NCI-H526 treated with DMSO at 0.1 percent for 48 hours (cell line): ENCODE measurements around the gene DARS2.
A peak's percentile ranks its signal among the peaks of the same experiment; 100 is the strongest.
"Not testable (repeated sequence)": the region's sequence is repeated elsewhere in the genome, so short reads cannot be mapped to it uniquely, and the experiment has no call there.

Experiments
- DNase-seq: peaks from one replicate; lab custom pipeline; 2025; lab: John Stamatoyannopoulos, UW

The DARS2 gene

DNA sequence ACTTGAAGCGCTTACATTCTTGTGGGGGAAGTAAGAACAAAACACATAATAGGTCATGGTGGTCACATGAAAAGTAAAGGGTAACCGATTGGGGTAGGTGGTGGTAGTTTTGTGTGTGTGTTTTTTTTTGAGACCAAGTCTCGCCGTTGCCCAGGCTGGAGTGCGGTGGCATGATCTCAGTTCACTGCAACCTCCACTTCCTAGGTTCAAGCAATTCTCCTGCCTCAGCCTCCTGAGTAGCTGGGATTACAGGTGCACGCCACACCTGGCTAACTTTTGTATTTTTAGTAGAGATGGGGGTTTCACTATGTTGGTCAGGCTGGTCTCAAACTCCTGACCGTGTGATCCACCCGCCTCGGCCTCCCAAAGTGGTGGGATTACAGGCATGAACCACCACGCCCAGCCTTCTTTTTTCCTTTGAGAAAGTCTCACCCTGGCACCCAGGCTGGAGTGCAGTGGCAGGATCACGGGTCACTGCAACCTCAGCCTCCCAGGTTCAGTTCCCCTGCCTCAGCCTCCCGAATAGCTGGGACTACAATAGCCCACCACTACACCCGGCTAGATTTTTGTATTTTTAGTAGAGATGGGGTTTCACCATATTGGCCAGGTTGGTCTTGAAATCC lies 37.8 kb downstream of the DARS2 start:
- DNase-seq, result not testable (repeated sequence)

DNA sequence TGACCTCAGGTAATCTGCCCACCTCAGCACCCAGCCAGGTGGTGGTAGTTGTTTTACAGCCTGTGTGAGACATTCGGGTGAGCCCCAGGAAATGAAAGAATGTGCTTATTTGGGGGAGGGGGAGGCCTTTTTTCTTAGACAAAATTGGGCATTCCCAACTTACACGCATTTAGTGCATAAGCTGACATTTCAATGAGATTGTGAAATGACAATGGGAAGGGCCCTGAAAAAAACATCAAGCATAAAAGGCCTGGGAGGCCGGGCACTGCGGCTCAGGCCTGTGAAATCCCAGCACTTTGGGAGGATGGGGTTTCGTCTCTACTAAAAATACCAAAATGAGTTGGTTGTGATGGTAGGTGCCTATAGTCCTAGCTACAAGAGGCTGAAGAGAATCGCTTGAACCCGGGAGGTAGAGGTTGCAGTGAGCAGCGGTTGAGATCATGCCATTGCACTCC lies 38.3 kb downstream of the DARS2 start:
- DNase-seq, result no peak

DNA sequence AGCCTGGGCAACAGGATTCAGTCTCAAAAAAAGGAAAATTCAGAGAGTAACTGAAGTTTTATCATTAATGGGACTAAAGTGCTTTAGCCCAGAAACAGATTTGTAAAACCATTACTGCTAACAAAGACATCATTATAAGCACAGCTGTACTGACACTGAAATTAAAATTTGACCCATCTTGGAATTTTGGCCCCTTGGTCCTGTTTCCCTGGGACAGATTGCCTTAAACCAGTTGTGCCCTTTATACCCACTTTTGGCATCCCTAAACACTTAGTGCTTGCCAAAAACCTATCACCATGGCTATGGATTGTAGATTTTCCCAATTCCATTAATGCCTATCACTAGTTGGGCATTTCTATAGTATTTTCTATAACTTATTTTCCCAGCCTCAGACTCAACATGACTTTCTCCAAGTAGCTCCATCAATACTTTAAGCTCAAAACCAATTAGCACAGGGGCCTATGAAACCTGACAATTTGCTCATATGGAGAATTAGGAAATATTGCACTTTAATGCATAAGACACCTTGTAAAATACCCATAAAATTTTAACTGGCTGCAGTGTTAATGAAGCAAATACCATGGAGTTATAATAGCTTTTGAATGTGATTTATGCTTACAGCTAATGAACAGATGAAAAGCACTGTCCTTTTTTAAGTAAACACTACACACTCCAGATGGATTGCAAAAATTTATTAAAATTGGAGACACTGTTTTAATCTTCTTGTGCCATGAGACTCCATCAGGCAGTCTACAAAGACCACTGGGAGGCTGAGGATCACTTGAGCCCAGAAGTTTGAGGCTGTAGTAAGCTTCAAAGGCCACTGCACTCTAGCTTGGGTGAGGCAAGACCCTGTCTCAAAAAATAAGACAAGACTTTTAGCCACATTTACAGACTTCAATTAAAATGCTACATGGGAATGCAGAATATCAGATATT lies 39.0 kb downstream of the DARS2 start:
- DNase-seq, result no peak

DNA sequence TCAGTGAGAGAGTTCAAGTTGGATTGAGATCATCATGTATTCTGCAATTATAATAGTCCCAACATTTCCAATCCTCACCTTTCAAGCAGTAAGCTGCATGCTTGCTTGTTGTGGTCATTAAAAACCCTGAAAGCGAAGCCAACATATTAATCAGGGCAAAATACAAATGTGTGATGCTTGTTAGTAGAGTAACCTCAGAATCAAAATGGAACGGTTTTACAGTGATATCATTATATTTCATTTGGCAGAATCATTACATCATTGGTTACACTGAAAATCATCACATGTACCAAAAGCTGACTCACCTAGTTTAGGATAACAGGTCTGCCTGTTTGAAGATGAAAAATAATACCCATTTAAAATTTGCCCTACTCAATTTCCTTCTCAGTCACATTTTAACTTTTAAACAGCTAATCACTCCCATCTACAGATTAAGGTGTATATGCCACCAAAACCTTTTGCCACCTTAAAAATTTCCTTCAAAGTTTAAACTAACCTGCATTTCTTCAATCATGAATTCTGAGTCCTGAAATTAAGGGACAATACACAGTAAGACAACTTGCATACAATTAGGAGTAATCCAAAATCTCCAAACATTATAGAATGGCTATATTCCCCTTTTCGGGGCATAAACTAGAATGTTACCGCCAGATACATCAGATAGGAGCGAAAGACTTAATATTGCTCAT lies 39.9 kb downstream of the DARS2 start:
- no peak for DNase-seq

DNA sequence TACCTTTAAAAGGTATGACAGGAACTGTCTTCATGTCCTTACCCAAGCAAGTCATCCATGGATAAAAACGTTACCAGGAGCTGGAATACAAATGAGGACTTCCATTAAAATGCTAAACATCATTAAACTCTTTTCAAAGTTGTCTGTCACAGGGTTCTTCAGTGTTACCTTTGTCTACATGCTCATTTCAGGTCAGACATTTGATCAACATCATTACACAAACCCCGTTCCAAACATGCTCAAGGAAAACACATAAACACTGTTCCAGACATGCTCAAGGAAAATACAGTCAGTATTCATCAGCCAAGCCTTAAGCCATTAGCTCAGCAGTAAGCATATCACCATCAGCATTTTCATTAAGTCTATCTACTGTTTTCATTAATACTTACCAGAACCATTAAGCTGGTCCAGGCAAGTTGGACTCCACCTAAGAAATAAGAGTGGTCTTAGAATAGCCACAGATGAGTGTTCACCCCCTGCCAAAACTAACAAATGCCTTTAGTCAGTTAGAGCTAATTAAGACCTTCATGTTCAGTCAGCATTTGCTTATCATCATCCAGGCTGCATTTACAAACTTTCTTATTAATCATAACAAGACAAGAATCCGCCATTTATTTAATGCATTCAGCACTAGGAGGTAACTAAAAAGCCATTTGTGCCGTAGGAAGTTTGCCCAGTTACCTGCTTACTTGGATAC lies 41.1 kb downstream of the DARS2 start:
- DNase-seq, result no peak

DNA sequence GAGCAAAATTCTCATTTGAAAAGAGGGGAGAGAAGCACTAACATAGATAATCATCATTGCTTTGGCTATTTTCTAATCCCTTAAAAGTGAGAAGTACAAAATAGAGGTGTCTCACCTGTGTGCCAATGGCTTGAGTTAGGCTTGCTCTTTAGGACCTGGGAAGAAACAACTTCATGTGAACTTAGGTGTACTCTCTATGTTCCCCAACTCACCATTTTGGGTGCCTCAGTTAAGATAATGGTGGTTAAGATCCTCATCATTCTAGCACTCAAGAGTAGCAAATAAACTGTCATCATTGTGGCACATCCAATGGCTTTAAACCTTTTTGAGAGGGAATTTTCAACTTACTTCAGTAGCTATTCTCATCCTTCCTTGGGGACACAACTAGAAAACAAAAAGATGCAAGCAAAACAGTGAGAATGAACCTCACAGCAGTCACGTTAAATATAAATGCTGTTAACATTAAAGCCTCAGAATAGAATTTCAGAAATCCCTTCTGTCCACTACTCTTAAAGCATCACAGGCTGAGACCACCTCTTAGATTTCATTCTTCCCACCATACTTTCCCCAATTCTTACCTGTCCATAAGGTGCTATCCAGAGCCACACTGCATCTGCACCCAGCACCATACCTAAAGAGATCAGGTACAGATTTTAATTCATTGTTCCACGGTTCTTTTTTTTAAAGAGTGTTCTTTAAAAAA lies 42.1 kb downstream of the DARS2 start:
- no peak for DNase-seq

DNA sequence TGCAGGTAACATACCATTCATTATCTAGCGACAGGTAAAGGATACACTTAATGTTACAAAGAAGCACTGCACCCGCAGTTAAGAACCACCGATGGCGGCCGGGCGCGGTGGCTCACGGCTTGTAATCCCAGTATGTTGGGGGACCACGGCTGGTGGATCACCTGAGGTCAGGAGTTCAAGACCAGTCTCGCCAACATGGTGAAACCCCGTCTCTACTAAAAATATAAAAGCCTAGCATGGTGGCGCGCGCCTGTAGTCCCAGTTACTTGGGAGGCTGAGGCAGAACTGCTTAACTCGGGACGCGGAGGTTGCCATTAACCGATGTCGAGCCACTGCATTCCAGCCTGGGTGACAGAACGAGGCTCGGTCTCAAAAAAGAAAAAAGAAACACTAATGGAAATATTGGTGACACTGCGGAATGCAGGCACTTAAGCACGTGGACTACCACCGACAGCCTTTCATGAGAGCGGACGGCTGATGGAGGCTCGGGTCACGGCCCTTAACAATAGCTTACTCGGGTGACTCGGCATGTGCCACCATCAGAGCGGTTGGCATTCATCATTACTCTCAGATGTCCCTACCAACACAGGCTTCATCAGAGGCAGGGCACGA lies 42.8 kb downstream of the DARS2 start:
- DNase-seq, result no peak

DNA sequence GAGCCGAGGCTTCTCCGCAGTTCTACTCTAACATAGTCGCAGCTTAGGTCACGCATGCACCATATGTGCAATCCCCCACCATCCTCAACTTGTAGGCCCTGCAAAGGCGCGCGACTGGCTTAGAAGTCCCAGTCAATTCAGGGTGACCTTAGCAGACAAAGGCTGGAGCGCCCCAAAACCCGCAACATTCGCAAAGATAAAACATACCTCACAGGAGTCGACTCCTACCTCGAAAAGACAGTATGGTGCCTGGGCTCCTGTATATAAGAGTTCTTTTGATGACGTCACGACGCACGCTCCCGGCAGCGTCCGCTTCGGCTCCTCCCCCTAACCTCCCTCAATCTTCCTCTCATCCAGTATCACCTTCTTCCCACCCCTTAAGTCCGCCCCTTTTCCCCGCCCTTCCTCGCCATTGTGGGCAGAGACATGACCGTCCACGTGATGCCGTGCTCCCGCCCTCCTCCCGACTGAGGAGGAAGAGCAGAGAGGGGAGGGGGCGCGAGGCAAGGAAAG lies 43.3 kb downstream of the DARS2 start, which contains the start of gene GAS5:
GAS5 (minus strand) TSS at position 237 of the 513 bp plus-strand sequence.
- DNase-seq, result peak; percentile 100

DNA sequence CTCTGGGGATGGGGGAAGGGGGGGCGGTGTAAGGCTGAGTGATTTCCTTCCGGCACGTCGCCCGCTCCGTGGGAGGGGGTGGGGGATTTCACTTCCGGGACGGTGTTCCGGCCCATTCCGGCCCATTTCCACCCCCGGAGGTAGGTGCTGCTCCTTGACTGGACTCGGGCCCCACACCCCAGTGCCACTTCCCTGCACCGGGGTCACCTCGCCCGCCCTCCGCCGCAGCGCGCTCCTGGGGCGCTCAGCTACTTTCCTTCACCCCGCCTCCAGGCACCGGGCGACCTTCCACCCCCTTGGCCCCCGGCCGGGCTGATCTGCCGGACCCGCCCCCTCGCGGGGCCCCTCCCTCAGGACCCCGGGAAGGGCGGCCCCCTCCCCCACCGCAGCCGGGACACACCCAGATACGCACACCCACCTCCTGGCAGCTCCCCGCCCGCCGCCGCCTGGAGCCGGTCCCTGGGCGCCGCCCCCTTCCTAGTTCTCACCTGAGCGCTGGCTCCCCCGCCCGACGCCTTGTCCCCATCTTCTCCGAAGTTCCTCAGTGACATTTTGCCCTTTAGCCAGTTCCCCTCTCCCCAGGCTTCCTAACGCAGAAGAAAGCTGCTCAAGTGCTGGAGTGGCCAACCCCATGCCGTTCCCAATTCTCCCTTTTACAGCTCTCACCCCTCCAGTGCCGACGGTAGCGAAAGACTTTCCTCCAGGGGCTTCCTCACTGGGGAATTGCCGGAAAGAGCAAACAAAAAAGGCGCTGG lies 44.0 kb downstream of the DARS2 start, which contains the start of gene ZBTB37:
ZBTB37 (plus strand) TSS at position 115 of the 755 bp plus-strand sequence. CDS start 1,846 bp downstream, outside the sequence.
- DNase-seq, result peak; percentile 97

DNA sequence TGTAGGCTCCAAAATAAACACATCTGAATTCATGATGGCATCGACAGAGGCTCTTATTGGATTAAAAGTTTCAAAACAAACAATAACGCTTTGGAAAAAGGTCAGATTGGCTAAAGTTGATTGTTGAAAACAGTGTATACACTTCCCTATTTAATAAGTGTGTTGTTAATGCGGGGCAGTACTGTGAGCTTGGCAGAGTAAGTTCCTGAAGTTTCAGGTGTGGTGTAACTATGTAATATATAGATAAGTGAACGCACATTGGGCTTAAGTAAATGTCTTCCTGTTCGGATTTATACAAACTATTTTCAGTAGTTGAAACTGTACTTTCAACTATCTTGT lies 44.5 kb downstream of the DARS2 start:
- DNase-seq, result no peak

DNA sequence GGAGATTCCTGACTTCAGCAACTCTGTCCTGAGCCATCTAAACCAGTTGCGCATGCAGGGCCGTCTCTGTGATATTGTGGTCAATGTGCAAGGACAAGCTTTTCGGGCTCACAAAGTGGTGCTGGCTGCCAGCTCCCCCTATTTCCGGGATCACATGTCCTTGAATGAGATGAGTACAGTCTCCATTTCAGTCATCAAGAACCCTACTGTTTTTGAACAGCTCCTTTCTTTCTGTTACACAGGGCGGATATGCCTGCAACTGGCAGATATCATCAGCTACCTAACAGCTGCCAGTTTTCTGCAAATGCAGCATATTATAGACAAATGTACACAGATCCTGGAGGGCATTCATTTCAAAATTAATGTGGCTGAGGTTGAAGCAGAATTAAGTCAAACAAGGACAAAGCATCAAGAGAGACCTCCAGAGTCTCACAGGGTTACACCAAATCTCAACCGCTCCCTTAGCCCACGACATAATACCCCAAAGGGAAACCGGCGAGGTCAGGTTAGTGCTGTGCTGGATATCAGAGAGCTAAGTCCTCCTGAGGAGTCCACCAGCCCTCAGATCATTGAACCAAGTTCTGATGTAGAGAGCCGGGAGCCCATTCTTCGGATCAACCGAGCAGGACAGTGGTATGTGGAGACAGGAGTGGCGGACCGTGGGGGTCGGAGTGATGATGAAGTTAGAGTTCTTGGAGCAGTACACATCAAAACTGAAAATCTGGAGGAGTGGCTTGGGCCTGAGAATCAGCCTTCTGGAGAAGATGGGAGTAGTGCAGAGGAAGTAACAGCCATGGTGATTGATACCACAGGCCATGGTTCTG lies 46.0 kb downstream of the DARS2 start:
- DNase-seq, result no peak

DNA sequence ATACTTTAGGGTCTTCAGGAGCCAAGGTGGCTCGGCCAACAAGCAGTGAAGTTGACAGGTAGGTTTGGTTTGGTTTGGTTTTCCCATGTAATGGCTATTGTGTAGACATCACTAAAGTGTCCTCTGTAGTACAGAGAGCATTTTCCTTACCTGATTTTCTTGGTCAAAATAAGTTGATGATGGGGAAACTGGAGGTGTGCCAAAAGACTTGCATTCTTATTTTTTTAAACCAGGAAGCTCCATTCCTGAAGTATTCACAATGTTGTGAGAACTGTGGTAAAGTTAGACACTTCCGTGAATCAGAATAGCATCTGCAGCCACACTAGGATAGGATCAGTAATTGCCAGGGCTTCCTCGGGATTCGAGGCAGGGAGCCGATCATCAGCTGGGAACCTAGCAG lies 46.6 kb downstream of the DARS2 start:
- DNase-seq, result no peak

DNA sequence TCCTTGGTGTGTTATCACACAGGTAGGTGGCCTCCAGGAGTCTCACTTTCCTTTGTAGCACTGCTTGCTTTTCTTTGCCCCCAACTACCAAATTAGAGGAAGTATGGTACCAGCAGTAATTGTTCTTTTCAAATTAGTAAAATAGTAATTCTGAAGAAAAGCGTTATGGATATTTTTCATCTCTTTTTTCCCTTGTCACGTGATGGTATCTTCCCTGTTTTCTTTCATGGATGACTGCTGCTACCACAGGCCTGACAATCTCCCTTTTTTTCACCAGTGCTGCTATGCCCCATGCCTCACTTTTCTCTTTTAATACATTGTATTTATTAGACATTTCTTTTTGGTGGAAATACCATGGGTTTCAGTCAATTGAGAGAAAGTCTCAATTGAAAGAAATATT lies 47.0 kb downstream of the DARS2 start:
- no peak for DNase-seq

DNA sequence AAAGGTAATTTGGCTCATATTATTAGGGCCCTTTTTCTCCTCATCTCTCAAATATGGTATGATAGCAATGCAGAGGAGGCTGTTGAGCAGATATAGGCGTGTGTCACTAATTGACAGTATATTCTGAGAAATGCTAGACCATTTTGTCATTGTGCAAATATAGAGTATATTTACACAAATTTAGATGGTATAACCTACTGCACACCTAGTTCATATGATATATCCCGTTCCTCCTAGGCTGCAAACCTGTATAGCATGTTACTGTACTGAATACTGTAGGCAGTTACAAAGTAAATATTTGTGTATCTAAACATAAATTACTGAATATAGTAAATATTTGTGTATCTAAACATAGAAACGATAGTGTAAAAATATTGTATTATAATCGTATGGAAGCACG lies 52.3 kb downstream of the DARS2 start:
- DNase-seq, result no peak

DNA sequence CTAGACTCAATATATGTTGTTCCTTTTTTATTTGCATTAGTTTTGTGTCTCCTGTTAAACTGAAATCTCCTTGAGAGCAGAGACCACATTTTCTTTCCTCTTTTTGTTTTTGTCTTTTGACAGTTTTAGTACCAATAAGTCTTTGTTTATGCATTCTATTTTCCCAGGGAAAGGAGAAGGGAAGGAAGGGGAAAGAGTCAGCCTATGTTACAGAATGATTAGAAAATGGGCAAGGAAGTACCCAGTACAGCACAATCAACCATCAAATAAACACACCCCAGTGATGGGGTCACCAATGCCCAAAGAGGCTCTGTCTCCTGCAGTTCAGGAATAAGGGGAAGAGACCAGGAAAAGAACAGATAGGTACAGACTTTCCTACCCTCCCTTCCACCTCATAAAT lies 53.8 kb downstream of the DARS2 start:
- no peak for DNase-seq

DNA sequence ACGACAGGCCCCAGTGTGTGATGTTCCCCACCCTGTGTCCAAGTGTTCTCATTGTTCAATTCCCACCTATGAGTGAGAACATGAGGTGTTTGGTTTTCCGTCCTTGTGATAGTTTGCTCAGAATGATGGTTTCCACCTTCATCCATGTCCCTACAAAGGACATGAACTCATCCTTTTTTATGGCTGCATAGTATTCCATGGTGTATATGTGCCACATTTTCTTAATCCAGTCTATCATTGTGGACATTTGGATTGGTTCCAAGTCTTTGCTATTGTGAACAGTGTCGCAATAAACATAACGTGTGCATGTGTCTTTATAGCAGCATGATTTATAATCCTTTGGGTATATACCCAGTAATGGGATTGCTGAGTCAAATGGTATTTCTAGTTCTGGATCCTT lies 56.6 kb downstream of the DARS2 start:
- DNase-seq, result not testable (repeated sequence)

DNA sequence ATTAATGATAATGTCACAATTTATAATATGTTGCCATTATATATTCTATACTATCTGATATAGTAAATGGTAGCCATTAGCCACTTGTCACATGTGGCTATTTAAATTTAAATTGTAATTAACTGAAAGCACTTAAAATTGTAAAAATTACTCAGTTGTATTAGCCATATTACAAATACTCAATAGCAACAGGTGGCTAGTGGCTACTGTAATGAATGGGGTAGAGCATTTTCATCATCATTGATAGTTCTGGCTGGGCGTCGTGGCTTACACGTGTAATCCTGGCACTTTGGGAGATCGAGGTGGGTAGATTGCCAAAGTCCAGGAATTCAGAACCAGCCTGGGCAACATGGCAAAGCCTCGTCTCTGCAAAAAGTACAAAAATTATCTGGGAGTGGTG lies 60.2 kb downstream of the DARS2 start:
- DNase-seq, result no peak

DNA sequence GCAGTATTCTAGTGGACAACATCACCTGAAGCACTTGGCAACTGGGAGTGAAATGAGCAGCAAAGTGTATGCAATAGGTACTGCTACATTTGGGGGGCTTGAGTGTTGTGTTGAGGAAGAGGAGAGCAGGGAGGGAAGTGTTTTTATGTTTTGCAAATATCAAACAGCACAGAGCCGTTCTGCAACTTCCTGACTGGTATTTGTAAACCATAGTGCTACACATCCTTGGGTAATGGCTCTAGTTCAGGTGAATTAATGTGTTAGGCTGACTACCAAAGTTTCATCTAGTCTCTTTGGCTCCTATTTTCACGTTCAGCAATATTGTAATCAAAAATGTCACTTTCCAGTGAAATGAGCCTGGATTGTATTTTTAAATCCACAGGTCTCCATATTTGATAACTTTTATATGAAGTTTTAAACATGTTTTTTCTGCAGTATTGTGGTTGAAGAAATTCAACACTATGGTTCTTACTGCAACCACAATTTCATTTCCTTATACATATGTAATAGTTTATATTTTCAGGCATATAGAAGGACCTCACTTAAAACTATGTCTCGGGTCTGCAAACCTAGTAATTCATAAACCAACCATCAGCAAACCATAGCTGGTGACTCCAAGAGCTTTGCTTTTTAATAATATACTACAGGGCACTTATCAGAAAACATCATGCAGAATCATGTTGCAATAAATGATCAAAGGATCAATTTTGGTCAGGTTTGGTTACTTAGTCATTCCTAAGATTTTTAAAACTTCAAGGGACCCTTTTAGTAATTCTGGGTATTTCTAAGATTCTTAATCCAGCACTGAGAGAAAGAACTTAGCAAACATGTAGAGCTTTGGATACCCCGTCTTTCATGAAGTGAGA lies 62.5 kb downstream of the DARS2 start:
- no peak for DNase-seq
